GM18508 (cell line): ENCODE results near the gene LRRC56.

ENCODE experiments used
- ATAC-seq: cut with Tn5 transposase; IDR thresholded peaks from one replicate; pipeline ENCODE4 v1.9.1; 2021; ENCODE audit warnings: moderate number of reproducible peaks; ENCODE audit not compliant: insufficient read depth, unreplicated experiment

The LRRC56 gene

DNA sequence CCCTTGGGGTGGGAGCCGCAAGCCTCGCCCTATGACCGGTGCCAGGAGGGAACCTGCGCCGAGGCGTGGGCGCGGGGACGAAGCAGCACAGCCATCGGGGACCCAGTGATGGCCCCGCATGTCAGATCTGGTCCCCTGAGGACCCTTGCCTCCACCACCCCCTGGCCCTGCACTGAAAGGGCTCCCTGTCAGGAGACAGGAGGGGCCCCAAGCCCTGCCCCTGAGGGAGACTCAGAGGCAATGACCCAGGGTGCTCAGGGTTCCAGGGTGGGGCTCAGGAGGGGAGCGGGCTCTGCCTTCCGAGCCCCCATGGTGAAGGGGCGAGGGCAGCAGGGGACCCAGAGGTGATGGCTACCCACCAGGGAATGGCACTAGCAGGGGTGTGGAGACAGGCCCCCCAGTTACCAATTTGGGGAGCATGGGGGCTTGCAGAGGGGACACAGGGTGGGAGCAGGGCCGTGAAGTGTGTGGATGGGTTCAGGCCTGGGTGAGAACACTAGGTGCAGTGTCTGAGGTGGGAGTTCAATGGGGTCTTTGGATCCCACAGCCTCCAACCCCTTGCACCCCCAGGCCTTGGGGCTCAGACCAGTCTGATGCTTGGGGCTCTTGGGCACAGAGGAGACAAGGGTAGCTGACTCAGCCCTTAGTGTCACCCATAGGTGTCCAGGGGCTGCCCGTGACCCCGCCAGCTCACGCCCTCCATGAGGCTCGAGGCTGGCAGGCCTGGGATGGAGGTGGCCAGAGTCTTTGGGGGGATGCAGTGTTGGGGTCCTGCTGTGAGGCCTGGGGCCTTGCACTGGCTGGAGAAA, 499 bp downstream of the LRRC56 start:
- no peak for ATAC-seq

DNA sequence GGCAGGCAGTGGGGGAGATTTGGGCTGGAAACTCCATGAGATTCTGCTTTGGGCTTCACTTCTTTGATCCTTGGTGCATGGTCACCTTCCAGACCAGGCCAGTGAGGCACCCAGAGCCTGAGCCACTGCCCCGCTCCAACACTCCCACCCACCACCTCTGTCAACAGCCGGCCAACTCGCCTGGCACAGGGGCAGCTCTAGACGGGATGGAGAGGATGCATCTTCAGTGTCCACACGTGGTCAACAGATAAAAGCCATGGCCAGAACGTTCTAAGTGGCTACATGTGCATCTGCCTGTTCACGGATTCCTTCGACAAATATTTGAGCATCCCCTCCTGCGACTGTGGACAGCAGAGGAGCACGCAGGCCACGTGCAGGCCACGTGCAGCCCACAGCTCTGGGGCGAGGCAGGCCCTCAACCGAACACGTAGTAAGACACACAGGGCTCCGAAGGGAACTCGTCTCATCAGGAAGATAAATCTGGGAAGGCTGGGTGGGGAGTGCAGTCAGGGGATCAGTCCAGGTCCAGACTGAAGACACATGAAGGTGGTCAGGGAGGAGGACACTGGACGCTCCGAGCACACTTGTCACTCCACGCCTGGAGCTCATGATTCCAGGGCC, 1.2 kb downstream of the LRRC56 start:
- ATAC-seq: no peak

DNA sequence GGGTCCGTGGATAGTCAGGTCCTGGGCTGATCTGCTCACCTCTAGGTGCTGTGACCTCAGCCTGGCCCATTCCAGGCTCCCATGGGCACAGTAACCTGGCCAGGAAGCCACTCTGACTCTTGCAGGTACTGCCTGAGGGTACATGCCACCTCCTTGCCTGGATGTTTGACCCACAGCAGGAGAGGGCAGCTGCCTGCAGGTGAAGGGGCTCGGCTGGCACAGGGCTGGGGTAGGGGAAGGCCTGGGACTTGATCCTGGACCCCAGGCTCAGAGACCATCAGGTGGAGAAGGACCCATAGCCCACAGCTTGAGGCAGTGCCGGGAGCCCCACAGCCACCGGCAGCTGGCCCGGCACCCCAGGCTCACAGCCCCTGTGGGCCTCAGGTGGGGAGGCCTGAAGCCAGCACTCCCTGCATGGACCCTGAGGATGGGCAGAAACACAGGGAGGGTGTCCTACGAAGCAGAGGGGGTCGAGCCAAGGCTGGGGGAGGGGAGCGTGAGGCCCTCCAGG, 2.7 kb downstream of the LRRC56 start:
- no peak for ATAC-seq

DNA sequence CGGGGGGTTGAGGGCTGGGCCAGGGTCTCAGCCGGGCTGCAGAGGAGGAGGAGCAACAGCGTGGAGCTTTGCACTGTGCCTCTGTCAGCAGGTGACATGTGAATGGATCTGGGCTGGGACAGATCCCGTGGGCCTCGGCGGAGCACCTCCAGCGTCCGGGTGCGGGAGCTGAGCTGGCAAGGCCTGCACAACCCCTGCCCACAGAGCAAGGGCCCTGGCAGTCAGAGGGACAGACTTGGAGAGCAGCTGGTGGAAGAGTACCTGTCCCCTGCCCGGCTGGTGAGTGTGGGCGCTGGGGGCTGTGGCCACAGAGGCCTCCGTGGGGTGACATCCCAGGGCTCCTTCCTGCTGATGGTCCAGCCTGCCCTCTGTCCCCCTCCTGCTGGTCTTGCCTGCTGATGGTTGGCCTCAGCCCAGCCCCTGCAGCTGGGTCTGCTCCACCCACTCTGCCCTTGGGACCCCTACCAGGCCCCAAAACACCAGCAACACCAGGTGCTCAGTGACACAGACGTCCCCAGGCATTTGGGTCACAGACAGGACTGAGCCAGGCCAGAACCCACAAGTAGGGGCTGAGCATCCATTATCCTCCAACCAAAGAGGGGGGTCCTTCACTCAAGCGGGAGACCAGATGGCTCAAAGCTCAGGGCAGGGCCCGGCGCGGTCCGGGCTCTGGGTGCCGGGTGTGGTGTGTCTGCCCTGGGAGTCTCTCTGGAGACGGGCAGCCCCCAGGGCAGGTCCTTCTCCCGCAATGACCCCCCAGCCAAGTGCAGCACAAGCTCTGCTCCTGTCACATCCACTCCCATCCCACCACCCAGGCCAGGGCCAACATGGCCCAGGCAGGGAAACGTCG, 3.5 kb downstream of the LRRC56 start:
- no peak for ATAC-seq

DNA sequence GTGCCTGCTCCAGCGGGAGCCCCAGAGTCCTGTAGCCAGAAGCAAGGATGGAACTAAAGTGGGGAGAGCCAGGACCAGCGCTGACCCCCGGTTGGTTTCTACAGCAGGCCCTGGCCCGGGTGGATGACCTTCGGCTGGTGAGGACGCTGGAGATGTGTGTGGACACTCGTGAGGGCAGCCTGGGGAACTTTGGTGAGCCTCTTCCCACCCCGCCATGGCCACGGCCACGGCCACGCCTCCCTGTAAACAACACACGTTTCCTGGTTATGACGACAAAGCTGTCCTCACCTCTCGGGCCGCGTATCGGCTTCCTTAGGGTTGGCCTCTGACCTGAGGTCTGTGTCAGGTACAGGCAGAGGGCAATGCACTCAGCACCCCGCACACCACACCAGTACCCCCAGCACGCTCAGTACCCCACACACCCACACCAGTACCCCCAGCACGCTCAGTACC, 4.1 kb downstream of the LRRC56 start:
- no peak for ATAC-seq

DNA sequence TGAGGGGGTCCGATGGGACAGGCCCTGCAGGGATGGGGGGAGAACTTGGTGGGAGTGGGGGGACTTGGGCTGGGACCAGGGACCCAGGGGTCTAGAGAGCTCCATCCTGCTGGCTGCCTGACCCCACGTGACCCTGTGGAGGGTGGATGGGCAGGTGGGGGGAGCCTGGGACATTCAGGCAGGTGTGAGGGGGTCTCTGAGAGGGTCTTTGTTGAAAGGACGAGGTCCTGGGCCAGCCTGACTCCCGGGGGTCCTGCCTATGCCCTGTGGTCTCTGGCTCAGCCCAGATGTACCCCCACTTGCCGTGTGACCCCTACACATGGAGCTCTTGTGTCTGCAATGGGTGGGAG, 7.5 kb downstream of the LRRC56 start:
- no peak for ATAC-seq

DNA sequence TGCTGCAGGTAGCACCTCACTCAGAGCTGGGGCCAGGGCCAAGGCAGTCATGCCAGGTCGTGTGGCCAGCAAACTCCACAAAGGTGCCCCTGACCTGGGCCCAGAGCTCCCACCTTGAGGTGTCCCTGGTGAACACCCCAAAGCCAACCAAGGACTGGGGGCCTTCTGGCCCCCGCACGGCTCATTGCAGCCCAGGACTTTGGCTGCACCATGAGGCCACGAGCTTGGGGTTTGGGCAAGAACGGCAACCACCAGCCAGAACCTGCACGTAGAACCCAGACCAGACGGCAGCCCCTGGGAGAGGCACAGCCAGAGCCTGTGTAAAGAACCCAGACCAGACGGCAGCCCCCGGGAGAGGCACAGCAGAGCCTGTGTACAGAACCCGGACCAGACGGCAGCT, 7.8 kb downstream of the LRRC56 start:
- no peak for ATAC-seq

DNA sequence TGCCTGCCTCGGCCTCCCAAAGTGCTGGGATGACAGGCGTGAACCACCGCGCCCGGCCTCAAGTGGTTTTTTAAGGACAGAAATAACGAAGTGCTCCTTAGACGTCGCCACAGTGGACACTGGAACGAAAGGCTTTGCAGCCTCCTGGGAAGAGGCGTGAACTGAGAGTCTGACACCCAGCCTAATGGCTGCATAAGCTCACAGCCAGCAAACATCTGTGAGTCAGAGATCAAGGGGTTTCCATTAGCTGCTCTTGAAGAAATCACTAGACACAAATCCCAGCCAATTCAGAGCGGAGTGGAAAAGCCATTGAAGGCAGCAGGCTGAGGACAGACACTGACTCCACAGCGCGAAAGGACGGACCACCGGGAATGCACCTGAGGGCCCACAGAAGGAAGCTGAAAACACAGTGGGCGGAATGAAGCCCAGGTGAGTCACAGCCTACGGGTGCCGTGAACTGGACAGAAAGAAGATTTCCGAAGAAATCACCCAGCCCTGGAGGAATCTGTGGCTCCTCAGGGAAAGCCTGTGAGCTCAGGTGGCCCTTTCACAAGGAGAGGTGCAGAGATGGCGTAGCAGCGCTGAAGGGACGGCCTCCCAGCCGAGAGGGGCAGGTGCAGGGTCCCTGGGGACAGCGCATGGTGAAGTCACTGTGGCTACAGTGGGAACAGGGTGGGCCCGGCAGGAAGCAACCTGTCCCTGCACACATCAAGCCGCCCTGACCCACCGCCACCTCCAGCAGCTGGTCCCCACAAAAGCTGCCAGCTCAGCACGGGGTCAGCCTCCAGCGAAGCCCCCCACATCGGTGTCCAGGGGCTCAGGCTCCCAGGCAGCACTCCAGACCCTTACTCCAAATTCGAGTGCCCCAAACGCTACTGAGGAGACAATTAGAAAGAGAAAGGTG, 11.6 kb downstream of the LRRC56 start:
- no peak for ATAC-seq

DNA sequence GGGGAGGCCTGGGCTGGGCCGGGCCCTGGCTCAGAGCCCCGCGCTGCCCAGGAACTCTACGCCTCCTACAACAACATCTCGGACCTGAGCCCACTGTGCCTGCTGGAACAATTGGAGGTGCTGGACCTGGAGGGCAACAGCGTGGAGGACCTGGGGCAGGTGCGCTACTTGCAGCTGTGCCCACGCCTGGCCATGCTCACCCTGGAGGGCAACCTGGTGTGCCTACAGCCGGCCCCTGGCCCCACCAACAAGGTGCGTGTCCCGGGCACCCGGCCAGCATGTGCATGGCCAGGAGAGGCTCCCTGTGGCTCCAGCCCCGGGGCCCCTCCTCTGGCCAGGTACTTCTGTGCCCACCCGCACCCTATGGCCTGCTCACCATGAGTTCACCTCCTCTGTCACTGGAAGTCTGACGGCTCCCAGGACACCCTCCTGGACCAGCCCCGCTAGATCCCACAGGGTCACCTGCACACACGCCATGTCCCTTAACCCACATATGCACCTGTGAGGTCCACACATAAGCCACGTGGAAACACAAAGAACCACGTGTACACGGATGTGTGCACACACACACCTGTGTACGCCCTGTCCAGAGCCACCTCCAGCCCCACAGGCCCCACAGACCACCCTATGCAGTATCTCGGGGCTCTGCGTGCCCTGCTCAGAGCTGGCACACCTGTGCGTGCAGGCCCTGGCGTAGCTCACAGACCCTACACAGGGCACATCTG, 12.9 kb downstream of the LRRC56 start:
- no peak for ATAC-seq

DNA sequence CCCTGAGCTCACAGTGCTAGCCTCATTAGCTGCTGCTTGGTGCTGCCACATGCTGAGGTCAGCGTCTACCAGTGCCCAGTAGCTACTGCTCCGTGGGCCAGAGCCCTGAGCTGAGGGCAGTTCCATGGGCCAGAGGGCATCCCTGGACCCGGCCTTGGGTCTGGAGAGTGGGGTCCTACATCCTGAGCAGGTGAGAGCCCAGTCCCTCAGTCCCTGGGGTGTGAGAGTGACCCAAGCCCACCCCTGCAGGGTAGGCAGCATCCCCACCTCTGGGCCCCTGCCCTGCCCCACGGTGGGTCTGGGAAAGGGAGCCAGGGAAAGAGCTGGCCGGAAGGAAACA, 13.4 kb downstream of the LRRC56 start:
- ATAC-seq: no peak

DNA sequence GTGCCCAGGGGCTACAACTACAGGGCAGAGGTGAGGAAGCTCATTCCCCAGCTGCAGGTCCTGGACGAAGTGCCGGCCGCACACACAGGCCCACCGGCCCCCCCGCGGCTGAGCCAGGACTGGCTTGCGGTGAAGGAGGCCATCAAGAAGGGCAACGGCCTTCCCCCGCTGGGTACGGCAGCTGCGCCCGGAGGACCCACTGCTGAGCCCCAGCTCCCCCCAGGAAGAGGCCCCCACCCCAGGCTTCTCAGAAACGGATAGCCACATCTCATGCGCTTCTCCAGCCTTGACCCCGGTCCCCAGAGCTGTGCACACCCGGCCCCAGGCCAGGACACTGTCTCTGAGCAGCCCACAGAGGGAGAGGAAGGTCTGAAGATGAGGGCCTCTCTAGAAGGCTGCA, 13.8 kb downstream of the LRRC56 start:
- no peak for ATAC-seq

DNA sequence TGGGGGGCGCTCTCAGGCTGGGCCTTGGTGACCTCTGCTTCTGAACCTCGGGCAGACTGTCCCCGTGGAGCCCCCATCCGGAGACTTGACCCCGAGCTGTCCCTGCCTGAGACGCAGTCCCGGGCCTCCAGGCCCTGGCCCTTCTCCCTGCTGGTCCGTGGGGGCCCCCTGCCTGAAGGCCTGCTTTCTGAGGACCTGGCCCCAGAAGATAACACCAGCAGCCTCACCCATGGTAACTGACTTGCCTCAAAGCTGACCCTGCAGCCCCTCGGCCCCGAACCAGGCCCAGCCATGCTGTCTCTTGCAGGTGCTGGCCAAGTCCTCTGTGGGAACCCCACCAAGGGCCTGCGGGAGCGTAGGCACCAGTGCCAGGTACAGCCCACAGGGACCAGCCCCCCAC, 14.3 kb downstream of the LRRC56 start:
- ATAC-seq: no peak

DNA sequence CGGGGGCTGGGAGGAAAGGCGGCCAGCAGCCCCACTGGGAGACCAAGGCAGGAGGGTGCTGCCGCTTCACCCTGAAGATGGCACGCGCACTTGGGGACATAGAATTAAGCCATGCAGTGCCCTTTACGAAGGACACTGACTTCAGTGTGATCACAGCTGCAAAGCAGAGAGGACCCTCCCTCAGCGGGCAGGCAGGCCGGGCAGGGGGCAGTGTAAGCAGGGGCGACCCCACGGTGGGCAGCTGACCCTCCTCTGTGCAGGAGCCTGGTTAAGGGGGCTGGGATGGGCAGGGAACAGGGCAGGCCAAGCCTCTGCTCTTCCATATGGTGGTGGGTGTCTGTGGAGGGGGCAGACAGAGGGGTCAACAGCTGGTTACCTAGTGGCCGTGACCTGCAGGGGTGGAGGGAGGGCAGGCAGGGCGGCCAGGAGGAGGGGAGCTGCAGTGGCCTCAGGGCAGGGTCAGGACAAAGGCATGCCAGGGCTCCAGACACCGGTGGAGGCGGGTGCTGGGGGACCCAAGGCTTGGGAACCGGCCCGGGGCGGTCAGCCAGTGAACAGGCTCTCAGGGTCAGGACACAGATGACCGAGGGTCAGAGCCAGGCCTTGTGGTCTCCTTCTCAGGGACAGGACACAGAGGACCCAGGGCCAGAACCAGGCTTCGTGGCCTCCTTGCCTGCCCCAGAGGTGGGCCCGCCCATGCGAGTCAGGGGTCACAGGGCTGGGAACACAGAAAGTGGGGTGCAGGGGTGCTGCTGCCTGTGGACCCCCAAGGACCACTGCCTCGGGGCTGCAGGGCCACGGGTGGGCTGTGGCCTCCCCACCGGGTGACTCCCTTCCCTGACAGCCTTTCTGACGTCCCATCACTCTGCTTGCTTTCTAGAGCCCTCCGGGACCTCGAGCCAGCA, 16.0 kb downstream of the LRRC56 start:
- no peak for ATAC-seq

DNA sequence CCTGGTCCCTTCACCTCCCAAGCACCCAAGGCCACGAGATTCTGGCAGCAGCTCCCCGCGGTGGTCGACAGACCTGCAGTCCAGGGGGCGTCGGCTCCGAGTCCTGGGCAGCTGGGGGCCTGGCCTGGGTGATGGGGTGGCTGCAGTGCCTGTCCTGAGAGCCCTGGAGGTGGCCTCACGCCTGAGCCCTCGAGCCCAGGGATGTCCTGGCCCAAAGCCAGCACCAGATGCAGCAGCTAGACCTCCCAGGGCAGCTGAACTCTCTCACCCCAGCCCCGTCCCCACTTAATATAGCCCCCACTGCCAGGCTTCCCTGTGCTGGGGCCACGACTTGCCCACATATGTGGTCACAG, 16.6 kb downstream of the LRRC56 start:
- ATAC-seq: no peak

DNA sequence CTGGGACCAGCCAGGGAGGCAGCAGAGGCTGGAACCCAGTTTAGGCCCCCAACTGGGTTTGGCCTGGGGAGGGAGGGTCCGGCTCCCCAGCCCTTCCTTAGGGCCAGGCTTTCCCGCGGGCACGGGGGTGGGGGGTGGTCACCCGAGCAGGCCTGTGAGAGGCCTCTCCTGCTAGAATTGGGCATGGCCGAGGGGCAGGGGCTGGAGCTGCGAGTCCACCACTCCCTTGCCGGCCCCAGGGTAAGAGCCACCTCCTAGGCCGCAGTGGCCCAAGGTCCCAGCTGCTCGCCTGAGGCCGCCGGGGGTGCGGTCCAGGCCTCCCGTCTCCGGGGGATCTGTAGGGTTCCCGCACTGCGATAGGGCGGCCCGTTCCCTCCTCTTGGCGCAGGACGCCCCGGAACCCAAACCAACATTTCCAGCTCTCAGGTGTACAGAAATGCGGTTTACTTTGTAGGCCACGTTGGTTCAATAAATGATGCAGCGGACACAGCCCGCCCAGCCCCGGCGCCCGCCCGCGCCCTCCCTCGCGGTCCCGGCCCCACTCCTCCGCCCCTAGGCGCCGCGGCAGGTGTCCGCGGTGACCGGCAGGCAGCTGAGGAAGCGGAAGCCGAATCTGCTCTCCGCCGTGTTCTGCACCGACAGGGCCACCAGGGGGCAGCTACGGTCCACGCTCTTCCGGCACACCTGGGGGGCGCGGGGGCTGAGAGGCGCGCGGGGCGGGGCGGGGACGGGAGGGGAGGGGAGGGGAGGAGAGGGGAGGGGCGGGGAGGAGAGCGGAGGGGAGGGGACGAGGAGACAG, 17.3 kb downstream of the LRRC56 start:
- no peak for ATAC-seq

DNA sequence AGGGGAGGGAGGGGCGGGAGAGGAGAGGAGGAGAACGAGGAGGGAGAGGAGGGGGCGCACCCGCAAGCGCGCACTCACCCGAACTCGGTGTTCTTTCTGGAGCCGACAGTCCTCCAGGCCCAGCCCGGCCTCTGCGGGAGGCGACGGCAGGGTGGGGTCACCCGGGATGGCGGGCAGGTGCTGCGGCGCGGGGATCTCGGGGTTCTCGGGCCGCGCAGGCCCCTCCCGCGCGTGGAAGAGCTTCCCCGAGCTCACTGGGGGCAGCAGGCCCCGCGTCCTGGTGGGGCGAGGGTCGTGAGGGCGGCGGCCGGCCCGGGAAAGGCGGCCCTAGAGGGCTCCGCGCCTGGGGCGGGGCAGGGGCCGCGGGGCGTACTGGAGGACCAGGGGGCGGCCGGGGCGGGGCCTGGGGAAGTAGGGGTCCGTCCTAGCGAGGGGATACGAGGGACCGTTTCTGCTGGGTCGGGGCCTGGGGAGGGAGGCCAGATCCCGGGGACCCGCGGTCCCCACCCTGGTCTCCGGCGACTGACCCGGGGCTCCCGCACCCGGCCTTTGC, 18.0 kb downstream of the LRRC56 start:
- ATAC-seq: no peak
